Sigmoid colon (tissue), 4 donors: ENCODE data around the gene RCAN1.

Experiments
- POLR2A ChIP-seq, 2 donors: fragments of 450-650 bp; IDR thresholded peaks; one replicate each; pipeline ENCODE4 v1.6.1; 2016; ENCODE audit warnings: antibody characterized with exemption in 2 of 2, mild to moderate bottlenecking in 2 of 2, moderate library complexity in 2 of 2
- POLR2AphosphoS5 ChIP-seq, 4 donors: sonication (generic); formaldehyde crosslinking; IDR thresholded peaks; one replicate each; pipeline ENCODE4 v1.6.1; 2017; ENCODE audit warnings: antibody characterized with exemption in 4 of 4
- TF ChIP-seq, protein P1 (sequence below), 4 experiments: fragments of 450-650 bp in 3 of 4; fragments of 200-600 bp in 1 of 4; IDR thresholded peaks; one replicate each; pipeline ENCODE4 v1.5.1; 2016 to 2019; ENCODE audit warnings: antibody characterized with exemption in 4 of 4, mild to moderate bottlenecking in 3 of 4, moderate library complexity in 2 of 4

DNA sequence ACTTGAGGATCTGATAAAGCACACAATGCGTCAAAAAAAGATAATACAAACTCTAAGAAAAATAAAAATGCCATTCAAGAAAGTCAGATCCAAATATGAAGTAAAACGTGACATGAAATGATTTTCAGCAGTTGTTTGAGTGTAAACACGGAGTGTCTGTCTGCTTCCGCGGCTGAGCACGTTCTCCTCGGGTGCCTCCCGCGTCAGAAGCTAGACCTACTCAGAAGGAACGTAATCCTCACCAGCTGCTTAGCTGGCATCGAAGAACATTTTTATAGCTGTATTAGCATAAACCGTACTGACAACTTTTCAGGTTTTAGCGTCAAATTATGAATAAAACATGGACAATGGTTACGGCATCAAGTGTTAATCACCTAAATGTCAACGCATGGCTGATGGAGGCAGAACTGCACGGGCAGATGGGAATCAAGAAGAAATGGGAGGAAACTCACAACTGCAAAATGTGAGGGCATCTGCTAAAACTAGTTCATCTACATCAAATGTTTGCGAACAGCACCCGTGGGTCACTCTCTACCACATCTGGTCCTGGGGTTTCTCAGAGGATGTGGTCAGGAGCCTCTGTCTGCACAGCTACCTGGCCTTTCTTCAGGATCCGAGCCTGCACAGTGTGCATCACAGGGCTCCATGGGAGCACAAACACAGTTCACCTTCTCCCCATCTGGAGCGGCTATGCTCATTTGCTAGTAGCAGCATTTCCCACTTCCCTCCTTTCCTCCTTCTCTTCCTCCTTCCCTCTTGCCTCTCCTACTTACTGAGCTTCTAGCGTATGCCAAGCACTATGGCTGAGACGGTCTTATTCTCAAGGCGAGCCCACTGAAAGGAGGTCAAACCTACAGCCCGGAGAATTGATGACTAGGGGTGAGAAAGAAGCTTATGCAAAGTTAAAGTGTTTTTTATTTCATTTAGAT, 40.0 kb downstream of the RCAN1 start:
- TF ChIP-seq, protein P1, sequence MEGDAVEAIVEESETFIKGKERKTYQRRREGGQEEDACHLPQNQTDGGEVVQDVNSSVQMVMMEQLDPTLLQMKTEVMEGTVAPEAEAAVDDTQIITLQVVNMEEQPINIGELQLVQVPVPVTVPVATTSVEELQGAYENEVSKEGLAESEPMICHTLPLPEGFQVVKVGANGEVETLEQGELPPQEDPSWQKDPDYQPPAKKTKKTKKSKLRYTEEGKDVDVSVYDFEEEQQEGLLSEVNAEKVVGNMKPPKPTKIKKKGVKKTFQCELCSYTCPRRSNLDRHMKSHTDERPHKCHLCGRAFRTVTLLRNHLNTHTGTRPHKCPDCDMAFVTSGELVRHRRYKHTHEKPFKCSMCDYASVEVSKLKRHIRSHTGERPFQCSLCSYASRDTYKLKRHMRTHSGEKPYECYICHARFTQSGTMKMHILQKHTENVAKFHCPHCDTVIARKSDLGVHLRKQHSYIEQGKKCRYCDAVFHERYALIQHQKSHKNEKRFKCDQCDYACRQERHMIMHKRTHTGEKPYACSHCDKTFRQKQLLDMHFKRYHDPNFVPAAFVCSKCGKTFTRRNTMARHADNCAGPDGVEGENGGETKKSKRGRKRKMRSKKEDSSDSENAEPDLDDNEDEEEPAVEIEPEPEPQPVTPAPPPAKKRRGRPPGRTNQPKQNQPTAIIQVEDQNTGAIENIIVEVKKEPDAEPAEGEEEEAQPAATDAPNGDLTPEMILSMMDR (IDR thresholded peaks at IDR 0.05) = no peak
- TF ChIP-seq POLR2A (IDR thresholded peaks at IDR 0.05) (no peak), POLR2AphosphoS5 (IDR thresholded peaks at IDR 0.05) (no peak)
